CD4-positive, alpha-beta T cell (primary cell): ENCODE data around the gene ATPAF1. TPM values are rescaled to one million over a fixed set of nuclear protein-coding genes. Genes with fewer than 3 reads are reported as not detected.

Experiments used
- ATAC-seq: fragments of 200-7000 bp; cut with Tn5 transposase; one replicate; pipeline ENCODE4 v1.10.0; 2022; ENCODE audit warnings: mild to moderate bottlenecking; ENCODE audit not compliant: poor library complexity
- CTCF ChIA-PET: fragments of 350-600 bp; sonication (Branson Sonifier 250); formaldehyde crosslinking; loops from one replicate; lab custom pipeline; 2021; ENCODE audit warnings: antibody characterized with exemption, inconsistent platforms; lab: Charles Lee
- POLR2A ChIA-PET: fragments of 350-600 bp; sonication (Branson Sonifier 250); formaldehyde crosslinking; loops from one replicate; lab custom pipeline; 2021; ENCODE audit warnings: antibody characterized with exemption, inconsistent platforms; lab: Charles Lee
- DNase-seq, 14 experiments: peaks; one replicate each; pipeline ENCODE4 v3.0.0-alpha.2; 2013 to 2020; ENCODE audit warnings: mixed read lengths in 2 of 14
- H3K27ac ChIP-seq, 2 donors: one replicate each; pipeline versions ENCODE4 v1.5.1 to v1.7.0; 2013; ENCODE audit warnings: low read length in 2 of 2, low read depth in 1 of 2, mild to moderate bottlenecking in 1 of 2
- H3K27me3 ChIP-seq, 2 experiments: 1 replicate in 1 of 2; 2 replicates in 1 of 2; pipeline versions ENCODE4 v1.6.1 to v1.7.0; 2013; ENCODE audit warnings: low read length in 2 of 2, control low read depth in 1 of 2, mild to moderate bottlenecking in 1 of 2, moderate library complexity in 1 of 2; ENCODE audit not compliant: insufficient read depth in 2 of 2, control insufficient read depth in 1 of 2
- H3K36me3 ChIP-seq: one replicate; pipeline ENCODE4 v1.6.1; 2013; ENCODE audit warnings: low read length, control low read depth; ENCODE audit not compliant: insufficient read depth
- H3K4me1 ChIP-seq: one replicate; pipeline ENCODE4 v1.6.1; 2013; ENCODE audit warnings: low read length, control low read depth; ENCODE audit not compliant: insufficient read depth
- H3K4me3 ChIP-seq: one replicate; pipeline ENCODE4 v1.5.1; 2013; ENCODE audit warnings: mild to moderate bottlenecking, low read length, moderate library complexity
- H3K9me3 ChIP-seq, 2 experiments: 1 replicate in 1 of 2; 2 replicates in 1 of 2; pipeline versions ENCODE4 v1.6.1 to v1.7.0; 2013; ENCODE audit warnings: low read length in 2 of 2, mild to moderate bottlenecking in 2 of 2, control low read depth in 1 of 2, moderate library complexity in 1 of 2; ENCODE audit not compliant: control insufficient read depth in 1 of 2, insufficient read depth in 1 of 2
- H3K27ac Mint-ChIP-seq: one replicate; pipeline ENCODE4 v1.8.0; 2020; ENCODE audit warnings: mixed read lengths
- H3K27me3 Mint-ChIP-seq: one replicate; pipeline ENCODE4 v1.8.0; 2021; ENCODE audit warnings: mixed read lengths
- H3K36me3 Mint-ChIP-seq: one replicate; pipeline ENCODE4 v1.8.0; 2021; ENCODE audit warnings: low read depth, mixed read lengths
- H3K4me1 Mint-ChIP-seq: one replicate; pipeline ENCODE4 v1.8.0; 2021; ENCODE audit warnings: low read depth, mixed read lengths
- H3K4me3 Mint-ChIP-seq: one replicate; pipeline ENCODE4 v1.8.0; 2020; ENCODE audit warnings: mild to moderate bottlenecking, mixed read lengths
- H3K9me3 Mint-ChIP-seq: one replicate; pipeline ENCODE4 v1.8.0; 2020; ENCODE audit warnings: mixed read lengths
- intact Hi-C, 2 experiments: fragments of 100-400 bp; cut with DNase I in 1 of 2; cut with micrococcal nuclease in 1 of 2; formaldehyde crosslinking; loops; one replicate each; pipeline versions ENCODE4 v1.15.1 to v1.9.0; 2023 to 2025; cut with DNase I, micrococcal nuclease
- total RNA-seq, 174 experiments: library from RNA in 2 of 174; stranded (reverse) in 2 of 174; gene quantifications; one replicate each; pipeline ENCODE4 v1.2.3 and lab custom pipeline; 2021 to 2026
- TF ChIP-seq, protein P1 (sequence below): fragments of 200-600 bp; IDR thresholded peaks from one replicate; pipeline ENCODE4 v1.8.0; 2022; ENCODE audit warnings: antibody characterized with exemption, mild to moderate bottlenecking

ATPAF1 gene
- total RNA-seq, 2 experiments from 2014 or later, result 10.1 to 12.4 TPM

DNA sequence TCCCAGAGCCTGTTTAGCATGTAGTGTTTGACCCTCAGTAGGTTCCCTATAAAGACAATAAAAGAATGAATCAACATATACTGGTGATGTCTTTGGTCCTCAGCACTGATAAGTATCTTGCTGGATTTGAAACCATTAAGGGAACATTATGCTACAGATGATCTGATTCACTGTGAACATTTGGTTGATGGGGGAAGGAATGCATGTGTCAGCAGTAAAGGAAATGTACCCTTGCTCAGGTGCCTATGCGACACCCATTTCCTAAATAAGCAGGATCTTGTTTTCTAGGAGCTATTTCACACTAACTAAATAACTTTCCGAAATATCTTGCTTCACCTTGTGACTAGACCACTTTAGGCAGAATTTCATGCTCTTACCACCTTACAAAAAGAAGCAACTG is 16.5 kb upstream of the ATPAF1 start:
- no peaks in the 10 kb centered on the region for H3K27me3 ChIP-seq
- Mint-ChIP-seq H3K27ac (no peak overlapping the region), H3K4me1 (peaks cover 17% of the 10 kb centered on the region), H3K4me3 (no peak overlapping the region), H3K27me3 (no peaks in the 10 kb centered on the region), H3K36me3 (peaks cover 100% of the 10 kb centered on the region), H3K9me3 (no peaks in the 10 kb centered on the region)
- ChIA-PET CTCF (no interaction called here), POLR2A (interaction anchor here (1.1 kb wide), 1 partner anchor 9 kb away, joined by 3 read pairs; no protein-coding TSS in a partner anchor)
- no peak overlapping the region for H3K27ac ChIP-seq
- TF ChIP-seq, protein P1, sequence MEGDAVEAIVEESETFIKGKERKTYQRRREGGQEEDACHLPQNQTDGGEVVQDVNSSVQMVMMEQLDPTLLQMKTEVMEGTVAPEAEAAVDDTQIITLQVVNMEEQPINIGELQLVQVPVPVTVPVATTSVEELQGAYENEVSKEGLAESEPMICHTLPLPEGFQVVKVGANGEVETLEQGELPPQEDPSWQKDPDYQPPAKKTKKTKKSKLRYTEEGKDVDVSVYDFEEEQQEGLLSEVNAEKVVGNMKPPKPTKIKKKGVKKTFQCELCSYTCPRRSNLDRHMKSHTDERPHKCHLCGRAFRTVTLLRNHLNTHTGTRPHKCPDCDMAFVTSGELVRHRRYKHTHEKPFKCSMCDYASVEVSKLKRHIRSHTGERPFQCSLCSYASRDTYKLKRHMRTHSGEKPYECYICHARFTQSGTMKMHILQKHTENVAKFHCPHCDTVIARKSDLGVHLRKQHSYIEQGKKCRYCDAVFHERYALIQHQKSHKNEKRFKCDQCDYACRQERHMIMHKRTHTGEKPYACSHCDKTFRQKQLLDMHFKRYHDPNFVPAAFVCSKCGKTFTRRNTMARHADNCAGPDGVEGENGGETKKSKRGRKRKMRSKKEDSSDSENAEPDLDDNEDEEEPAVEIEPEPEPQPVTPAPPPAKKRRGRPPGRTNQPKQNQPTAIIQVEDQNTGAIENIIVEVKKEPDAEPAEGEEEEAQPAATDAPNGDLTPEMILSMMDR, result no peak
- peaks cover 95% of the 10 kb centered on the region for H3K36me3 ChIP-seq
- H3K9me3 ChIP-seq, result no peaks in the 10 kb centered on the region
- no peak for DNase-seq
- no peak overlapping the region for H3K4me3 ChIP-seq
- intact Hi-C loops, result no loop called here
- no peaks in the 10 kb centered on the region for H3K4me1 ChIP-seq
- no peak for ATAC-seq

DNA sequence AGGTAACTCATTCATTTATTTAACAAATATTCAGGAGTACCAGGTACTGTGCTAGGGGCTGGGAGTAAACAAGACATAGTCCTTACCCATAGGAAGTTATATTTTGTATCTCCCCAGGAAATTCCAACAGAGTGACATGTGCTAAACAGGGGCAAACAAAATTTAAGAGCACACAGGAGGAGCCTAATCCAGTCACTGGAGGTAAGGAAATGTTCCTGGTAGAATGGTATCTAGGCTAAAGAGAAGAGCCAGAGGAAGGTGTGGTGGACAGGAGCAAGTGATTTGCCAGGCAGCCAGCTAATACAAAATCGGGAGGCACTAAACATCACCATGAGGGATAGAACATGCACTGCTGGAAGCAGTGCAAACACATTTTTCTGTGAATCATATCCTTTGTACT is 13.9 kb upstream of the ATPAF1 start:
- TF ChIP-seq, protein P1, result no peak
- DNase-seq, result no peak
- POLR2A ChIA-PET, result no interaction called here
- Histone ChIP-seq H3K36me3 (peaks cover 88% of the 10 kb centered on the region), H3K9me3 (no peaks in the 10 kb centered on the region), H3K27ac (no peak overlapping the region), H3K4me1 (peaks cover 6% of the 10 kb centered on the region), H3K27me3 (no peaks in the 10 kb centered on the region), H3K4me3 (no peak overlapping the region)
- intact Hi-C loops, result no loop called here
- H3K4me1 Mint-ChIP-seq, result peaks cover 7% of the 10 kb centered on the region
- no peaks in the 10 kb centered on the region for H3K9me3 Mint-ChIP-seq
- peaks cover 97% of the 10 kb centered on the region for H3K36me3 Mint-ChIP-seq
- CTCF ChIA-PET, result no interaction called here
- H3K27ac Mint-ChIP-seq, result no peak overlapping the region
- H3K4me3 Mint-ChIP-seq, result no peak overlapping the region
- H3K27me3 Mint-ChIP-seq, result no peaks in the 10 kb centered on the region
- ATAC-seq, result no peak

DNA sequence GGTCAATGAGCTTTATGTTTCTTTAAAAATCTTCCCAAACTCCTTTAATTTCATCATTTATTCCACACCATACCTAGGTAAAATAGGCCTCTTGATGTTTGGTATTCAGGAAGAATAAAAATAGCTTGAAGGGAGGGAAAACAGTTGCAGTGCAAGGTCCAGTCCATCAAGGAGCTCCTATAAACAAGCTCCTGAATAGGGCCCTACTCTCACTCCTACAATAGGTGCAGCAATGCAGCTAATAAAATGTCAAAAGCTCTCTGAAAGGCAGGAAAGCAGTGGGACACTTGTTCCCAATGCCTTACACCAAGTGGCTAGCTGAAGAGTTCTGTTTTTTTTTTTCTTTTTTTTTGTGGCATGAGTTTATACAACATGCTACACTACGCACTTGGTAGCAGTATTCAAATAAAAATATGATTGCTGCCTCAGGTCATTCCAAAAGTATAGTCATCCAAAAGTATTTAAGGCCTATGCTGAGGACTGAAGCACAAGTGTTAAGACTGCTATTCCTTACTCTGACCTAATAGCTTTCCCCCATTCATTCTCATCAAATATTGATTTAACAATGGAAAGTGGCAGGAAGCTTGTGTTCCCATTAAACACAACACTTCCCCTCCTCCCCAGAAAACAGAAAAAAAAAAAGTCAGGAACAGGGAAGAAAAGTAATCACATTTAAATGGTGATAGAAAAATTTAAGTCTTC is 13.3 kb upstream of the ATPAF1 start:
- Mint-ChIP-seq H3K27ac (no peak overlapping the region), H3K4me1 (peaks cover 8% of the 10 kb centered on the region), H3K9me3 (no peaks in the 10 kb centered on the region), H3K36me3 (peaks cover 97% of the 10 kb centered on the region), H3K27me3 (no peaks in the 10 kb centered on the region), H3K4me3 (no peak overlapping the region)
- H3K27ac ChIP-seq, result no peak overlapping the region
- peaks cover 8% of the 10 kb centered on the region for H3K4me1 ChIP-seq
- POLR2A ChIA-PET, result no interaction called here
- H3K9me3 ChIP-seq, result no peaks in the 10 kb centered on the region
- intact Hi-C loops, result no loop called here
- TF ChIP-seq, protein P1, result no peak
- CTCF ChIA-PET, result no interaction called here
- H3K4me3 ChIP-seq, result no peak overlapping the region
- DNase-seq, result no peak
- peaks cover 83% of the 10 kb centered on the region for H3K36me3 ChIP-seq
- H3K27me3 ChIP-seq, result no peaks in the 10 kb centered on the region
- ATAC-seq, result no peak
